PC-3 (cell line): Measurements from ENCODE around the gene COLEC11.

ENCODE experiments used
- CTCF ChIP-seq: fragments of 300-600 bp; sonication (generic); conservative IDR thresholded peaks from 2 replicates; pipeline ENCODE4 v1.5.1; 2017; ENCODE audit warnings: antibody characterized with exemption, low read depth, mild to moderate bottlenecking, low read length
- EZH2 ChIP-seq: fragments of 300-600 bp; sonication (generic); IDR thresholded peaks from one replicate; pipeline ENCODE4 v1.6.1; 2017; ENCODE audit warnings: antibody characterized with exemption, mild to moderate bottlenecking, low read length; ENCODE audit not compliant: unreplicated experiment
- EZH2phosphoT487 ChIP-seq: fragments of 300-600 bp; sonication (generic); IDR thresholded peaks from 2 replicates; pipeline ENCODE4 v1.6.1; 2018; ENCODE audit warnings: mild to moderate bottlenecking, antibody characterized with exemption, low read length, borderline replicate concordance

GRCh38 chr2:3627500-3628100 is 32.7 kb downstream of the COLEC11 start:
- TF ChIP-seq CTCF (no peak), EZH2 (no peak), EZH2phosphoT487 (no peak)
